Vagina (tissue), 2 donors: ENCODE measurements around the gene CARD11. TPM values are rescaled to one million over a fixed set of nuclear protein-coding genes. Genes with fewer than 3 reads are reported as not detected.

ENCODE experiments used
- DNase-seq, 2 donors: peaks; one replicate each; pipeline ENCODE4 v3.0.0-alpha.2; 2017; ENCODE audit errors: extremely low spot score in 2 of 2
- H3K27ac ChIP-seq: fragments of 200-600 bp; sonication (generic); one replicate; pipeline ENCODE4 v1.5.1; 2019
- H3K27me3 ChIP-seq: fragments of 200-600 bp; sonication (generic); one replicate; pipeline ENCODE4 v1.5.1; 2019
- H3K36me3 ChIP-seq, 2 donors: fragments of 200-600 bp; sonication (generic); one replicate each; pipeline ENCODE4 v1.5.1; 2017 to 2019
- H3K4me1 ChIP-seq: fragments of 200-600 bp; sonication (generic); one replicate; pipeline ENCODE4 v1.5.1; 2019
- H3K4me3 ChIP-seq, 2 donors: fragments of 200-600 bp; sonication (generic); 1 replicate in 1 of 2; 2 replicates in 1 of 2; pipeline ENCODE4 v1.5.1; 2016 to 2019
- H3K9me3 ChIP-seq: fragments of 200-600 bp; sonication (generic); one replicate; pipeline ENCODE4 v1.5.1; 2019
- POLR2A ChIP-seq, 2 donors: fragments of 450-650 bp; IDR thresholded peaks; one replicate each; pipeline ENCODE4 v1.6.1; 2017; ENCODE audit warnings: antibody characterized with exemption in 2 of 2, mild to moderate bottlenecking in 2 of 2, moderate library complexity in 2 of 2
- POLR2AphosphoS5 ChIP-seq, 2 donors: sonication (generic); formaldehyde crosslinking; IDR thresholded peaks; one replicate each; pipeline ENCODE4 v1.9.0; 2017; ENCODE audit warnings: antibody characterized with exemption in 2 of 2, mild to moderate bottlenecking in 2 of 2, low read depth in 1 of 2; ENCODE audit not compliant: insufficient read depth in 1 of 2
- intact Hi-C: fragments of 100-400 bp; cut with DNase I; formaldehyde crosslinking; loops from one replicate; pipeline ENCODE4 v1.15.1; 2023
- total RNA-seq: library from RNA; depleted of rRNA; stranded (reverse); fragments of >200 nt; gene quantifications from one replicate; pipeline ENCODE4 v1.2.3, GENCODE V29; 2016
- TF ChIP-seq, protein P1 (sequence below), 3 experiments: fragments of 450-650 bp in 2 of 3; fragments of 200-600 bp in 1 of 3; sonication (generic) in 1 of 3; IDR thresholded peaks; one replicate each; pipeline ENCODE4 v1.5.1; 2017 to 2019; ENCODE audit warnings: antibody characterized with exemption in 3 of 3, mild to moderate bottlenecking in 2 of 3, moderate library complexity in 2 of 3

The CARD11 gene
- total RNA-seq, 1 donor from 2014 or later, result 2.9 TPM

DNA sequence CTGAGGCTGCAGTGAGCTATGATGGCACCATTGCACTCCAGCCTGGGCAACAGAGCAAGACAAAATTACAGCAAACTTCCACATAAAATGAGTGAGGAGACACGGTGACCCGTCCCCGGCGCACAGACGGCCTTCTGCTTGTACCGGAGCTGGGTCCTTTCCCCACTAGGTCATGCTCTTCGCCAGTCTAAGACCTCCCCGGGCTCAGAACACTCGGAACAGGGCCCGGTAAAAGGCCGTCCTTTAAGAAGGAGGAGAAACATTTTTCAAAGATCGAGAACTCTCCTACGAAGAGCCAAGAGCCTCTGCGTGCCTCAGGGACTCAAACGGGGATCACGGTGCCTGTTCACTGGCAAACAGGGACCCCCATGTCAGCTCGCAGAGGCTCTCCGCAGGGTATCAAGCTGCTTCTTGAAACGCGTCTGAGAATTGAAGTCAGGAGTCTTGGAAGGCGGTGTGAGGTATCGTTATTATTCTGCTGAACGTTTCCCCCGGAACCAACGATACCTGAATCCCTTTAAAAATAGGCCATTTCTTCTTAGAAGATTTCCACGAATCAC lies 9.0 kb downstream of the CARD11 start:
- Histone ChIP-seq H3K36me3 (no peaks in the 10 kb centered on the region), H3K4me1 (no peaks in the 10 kb centered on the region), H3K9me3 (no peaks in the 10 kb centered on the region), H3K4me3 (no peak overlapping the region), H3K27me3 (no peaks in the 10 kb centered on the region), H3K27ac (no peak overlapping the region)
- no peak for DNase-seq
- TF ChIP-seq POLR2A (IDR thresholded peaks at IDR 0.05) (no peak), POLR2AphosphoS5 (IDR thresholded peaks at IDR 0.05; ENCODE audit: insufficient read depth in 1 of 2, low read depth in 1 of 2) (no peak)
- TF ChIP-seq, protein P1, sequence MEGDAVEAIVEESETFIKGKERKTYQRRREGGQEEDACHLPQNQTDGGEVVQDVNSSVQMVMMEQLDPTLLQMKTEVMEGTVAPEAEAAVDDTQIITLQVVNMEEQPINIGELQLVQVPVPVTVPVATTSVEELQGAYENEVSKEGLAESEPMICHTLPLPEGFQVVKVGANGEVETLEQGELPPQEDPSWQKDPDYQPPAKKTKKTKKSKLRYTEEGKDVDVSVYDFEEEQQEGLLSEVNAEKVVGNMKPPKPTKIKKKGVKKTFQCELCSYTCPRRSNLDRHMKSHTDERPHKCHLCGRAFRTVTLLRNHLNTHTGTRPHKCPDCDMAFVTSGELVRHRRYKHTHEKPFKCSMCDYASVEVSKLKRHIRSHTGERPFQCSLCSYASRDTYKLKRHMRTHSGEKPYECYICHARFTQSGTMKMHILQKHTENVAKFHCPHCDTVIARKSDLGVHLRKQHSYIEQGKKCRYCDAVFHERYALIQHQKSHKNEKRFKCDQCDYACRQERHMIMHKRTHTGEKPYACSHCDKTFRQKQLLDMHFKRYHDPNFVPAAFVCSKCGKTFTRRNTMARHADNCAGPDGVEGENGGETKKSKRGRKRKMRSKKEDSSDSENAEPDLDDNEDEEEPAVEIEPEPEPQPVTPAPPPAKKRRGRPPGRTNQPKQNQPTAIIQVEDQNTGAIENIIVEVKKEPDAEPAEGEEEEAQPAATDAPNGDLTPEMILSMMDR (IDR thresholded peaks at IDR 0.05), result no peak
- intact Hi-C loops, result no loop called here

DNA sequence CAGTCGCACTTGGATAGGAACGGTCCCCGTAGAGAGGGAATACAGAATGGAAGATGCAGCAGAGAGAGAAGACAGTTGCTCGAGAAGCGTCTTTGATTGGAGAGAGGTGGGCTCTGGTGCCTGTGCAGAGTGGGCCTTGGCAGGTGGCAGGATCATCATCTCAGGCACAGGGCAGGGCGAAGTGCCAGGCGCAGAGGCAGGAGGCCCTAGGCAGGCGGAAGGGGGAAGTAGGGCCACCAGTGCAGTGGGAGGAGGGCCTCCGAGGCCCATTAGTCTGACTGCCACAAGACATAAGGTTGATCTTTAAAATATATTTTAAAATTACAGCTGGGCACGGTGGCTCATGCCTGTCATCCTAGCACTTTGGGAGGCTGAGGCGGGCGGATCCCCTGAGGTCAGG lies 10.1 kb downstream of the CARD11 start:
- intact Hi-C loops, result no loop called here

DNA sequence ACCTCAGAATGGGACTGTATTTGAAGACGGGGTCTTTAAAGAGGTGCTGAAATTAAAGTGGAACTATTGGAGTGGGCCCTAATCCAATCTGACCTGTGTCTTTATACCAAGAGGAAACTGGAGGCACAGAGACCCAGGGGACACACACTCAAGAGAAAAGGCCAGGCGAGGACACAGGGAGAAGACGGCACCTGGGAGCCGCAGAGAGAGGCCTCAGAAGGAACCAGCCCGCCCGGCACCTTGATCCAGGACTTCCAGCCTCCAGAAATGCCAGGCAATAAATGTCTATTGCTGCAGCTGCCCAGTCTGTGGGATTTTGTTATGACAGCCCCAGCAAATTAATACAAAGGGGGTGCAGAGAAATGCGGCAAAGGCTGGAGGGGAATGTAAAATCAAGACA lies 10.5 kb downstream of the CARD11 start:
- DNase-seq, result no peak
- Histone ChIP-seq H3K4me3 (no peak overlapping the region), H3K4me1 (peaks cover 9% of the 10 kb centered on the region), H3K9me3 (no peaks in the 10 kb centered on the region), H3K27ac (no peak overlapping the region), H3K36me3 (no peaks in the 10 kb centered on the region), H3K27me3 (no peaks in the 10 kb centered on the region)
- intact Hi-C loops, result no loop called here
- TF ChIP-seq POLR2AphosphoS5 (IDR thresholded peaks at IDR 0.05; ENCODE audit: insufficient read depth in 1 of 2, low read depth in 1 of 2), result no peak
- TF ChIP-seq, protein P1 (IDR thresholded peaks at IDR 0.05), result no peak
- no peak for TF ChIP-seq POLR2A (IDR thresholded peaks at IDR 0.05)

More for the DNA sequence above, 10.1 kb downstream of the CARD11 start:
- DNase-seq, result no peak
- H3K36me3 ChIP-seq, result no peaks in the 10 kb centered on the region
- H3K27me3 ChIP-seq, result no peaks in the 10 kb centered on the region
- H3K9me3 ChIP-seq, result no peaks in the 10 kb centered on the region
- TF ChIP-seq, protein P1 (IDR thresholded peaks at IDR 0.05), result no peak
- TF ChIP-seq POLR2A (IDR thresholded peaks at IDR 0.05) (no peak), POLR2AphosphoS5 (IDR thresholded peaks at IDR 0.05; ENCODE audit: insufficient read depth in 1 of 2, low read depth in 1 of 2) (no peak)
- H3K4me1 ChIP-seq, result peaks cover 5% of the 10 kb centered on the region
- H3K27ac ChIP-seq, result no peak overlapping the region
- H3K4me3 ChIP-seq, result no peak overlapping the region

DNA sequence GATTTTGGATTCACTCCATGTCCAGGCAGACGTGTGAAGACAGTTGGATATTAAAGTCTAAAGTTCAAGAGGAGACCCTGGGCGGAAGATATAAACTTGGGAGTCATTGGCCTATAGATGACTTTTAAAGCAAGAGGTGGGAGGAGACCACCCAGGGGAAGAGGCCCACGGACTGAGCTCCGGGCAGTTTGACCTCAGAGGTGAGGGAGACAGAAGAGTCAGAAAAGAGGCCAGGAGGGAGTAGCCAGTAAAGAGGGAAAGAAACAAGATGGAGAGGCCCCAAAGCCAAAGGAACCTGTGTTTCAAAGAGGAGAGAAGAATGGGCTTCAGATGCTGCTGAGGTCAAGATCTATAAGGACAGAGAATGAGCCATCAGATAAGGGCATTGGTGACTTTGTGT lies 11.4 kb downstream of the CARD11 start:
- no peak for TF ChIP-seq POLR2A (IDR thresholded peaks at IDR 0.05)
- TF ChIP-seq POLR2AphosphoS5 (IDR thresholded peaks at IDR 0.05; ENCODE audit: insufficient read depth in 1 of 2, low read depth in 1 of 2), result no peak
- Histone ChIP-seq H3K36me3 (no peaks in the 10 kb centered on the region), H3K4me3 (no peak overlapping the region), H3K9me3 (no peaks in the 10 kb centered on the region), H3K27ac (no peak overlapping the region), H3K4me1 (peaks cover 17% of the 10 kb centered on the region), H3K27me3 (no peaks in the 10 kb centered on the region)
- intact Hi-C loops, result no loop called here
- no peak for DNase-seq

DNA sequence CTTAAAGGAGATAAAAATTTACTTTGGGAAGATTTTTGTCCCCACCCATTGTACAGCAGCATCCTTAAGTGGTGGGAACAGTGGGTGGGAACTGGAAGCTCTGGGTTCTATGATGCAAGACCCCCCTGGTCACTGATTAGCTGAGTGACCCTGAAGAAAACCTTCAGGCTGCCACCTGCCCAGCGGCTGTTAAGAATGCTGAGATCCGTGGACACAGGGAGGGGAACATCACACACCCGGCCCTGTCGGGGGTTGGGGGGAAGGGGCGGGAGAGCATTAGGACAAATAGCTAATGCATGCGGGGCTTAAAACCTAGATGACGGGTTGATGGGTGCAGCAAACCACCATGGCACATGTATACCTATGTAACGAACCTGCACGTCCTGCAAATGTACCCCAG lies 14.5 kb downstream of the CARD11 start:
- no peaks in the 10 kb centered on the region for H3K27me3 ChIP-seq
- H3K9me3 ChIP-seq, result no peaks in the 10 kb centered on the region
- H3K36me3 ChIP-seq, result no peaks in the 10 kb centered on the region
- H3K4me3 ChIP-seq, result no peak overlapping the region
- TF ChIP-seq POLR2AphosphoS5 (IDR thresholded peaks at IDR 0.05; ENCODE audit: insufficient read depth in 1 of 2, low read depth in 1 of 2), result no peak
- TF ChIP-seq, protein P1 (IDR thresholded peaks at IDR 0.05), result no peak
- DNase-seq, result no peak
- intact Hi-C loops, result loop anchor here (5.0 kb wide), 1 partner anchor 178 kb away; no protein-coding TSS in a partner anchor
- H3K27ac ChIP-seq, result no peak overlapping the region
- H3K4me1 ChIP-seq, result peaks cover 21% of the 10 kb centered on the region
